Fibroblast of lung (primary cell): Measurements from ENCODE around the gene ABCA2.

Experiments used
- EZH2 ChIP-seq: IDR thresholded peaks from 2 replicates; pipeline ENCODE4 v1.5.1; 2012; ENCODE audit warnings: low read length, control low read depth, mild to moderate bottlenecking; ENCODE audit errors: missing control alignments
- TF ChIP-seq, protein P1 (sequence below), 2 donors: IDR thresholded peaks in 1 of 2; conservative IDR thresholded peaks in 1 of 2; 1 replicate in 1 of 2; 2 replicates in 1 of 2; pipeline ENCODE4 v1.5.1; 2011 to 2012; ENCODE audit warnings: low read length in 2 of 2, control low read depth in 1 of 2, inconsistent platforms in 1 of 2, low read depth in 1 of 2, mild to moderate bottlenecking in 1 of 2

DNA sequence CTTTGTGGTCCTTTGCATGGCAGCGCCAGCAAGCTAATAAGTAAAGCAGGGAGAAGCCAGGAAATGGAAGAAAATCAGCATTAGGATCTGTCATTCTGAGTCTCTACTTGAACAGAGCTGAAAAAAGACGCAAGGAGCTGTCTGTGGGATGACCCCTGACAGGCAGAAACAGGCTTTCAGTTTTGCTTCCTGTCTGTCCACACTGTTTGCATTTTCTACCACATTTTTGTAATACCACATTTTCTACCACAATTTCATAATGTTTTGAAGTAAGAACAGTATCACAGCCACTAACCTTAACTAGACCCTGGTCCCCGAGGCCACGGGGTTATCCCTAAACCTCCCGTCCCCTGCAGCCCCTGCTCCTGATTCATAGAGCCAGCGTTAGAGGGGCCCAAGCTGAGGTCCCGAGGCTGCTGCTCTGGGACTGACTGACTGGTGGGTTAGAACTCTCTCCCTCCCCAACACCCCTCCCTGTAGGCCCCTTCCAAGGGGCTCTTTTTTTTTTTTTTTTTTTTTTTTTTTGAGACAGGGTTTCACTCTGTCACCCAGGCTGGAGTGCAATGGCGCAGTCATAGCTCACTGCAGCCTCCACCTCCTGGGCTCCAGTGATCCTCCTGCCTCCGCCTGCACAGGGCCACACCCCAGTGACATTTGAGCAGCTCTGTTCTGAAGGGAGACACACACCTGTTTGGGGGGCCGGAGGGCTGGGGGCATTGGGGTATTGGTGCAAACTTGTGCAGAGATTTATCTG, 27.7 kb downstream of the ABCA2 start:
- TF ChIP-seq, protein P1, sequence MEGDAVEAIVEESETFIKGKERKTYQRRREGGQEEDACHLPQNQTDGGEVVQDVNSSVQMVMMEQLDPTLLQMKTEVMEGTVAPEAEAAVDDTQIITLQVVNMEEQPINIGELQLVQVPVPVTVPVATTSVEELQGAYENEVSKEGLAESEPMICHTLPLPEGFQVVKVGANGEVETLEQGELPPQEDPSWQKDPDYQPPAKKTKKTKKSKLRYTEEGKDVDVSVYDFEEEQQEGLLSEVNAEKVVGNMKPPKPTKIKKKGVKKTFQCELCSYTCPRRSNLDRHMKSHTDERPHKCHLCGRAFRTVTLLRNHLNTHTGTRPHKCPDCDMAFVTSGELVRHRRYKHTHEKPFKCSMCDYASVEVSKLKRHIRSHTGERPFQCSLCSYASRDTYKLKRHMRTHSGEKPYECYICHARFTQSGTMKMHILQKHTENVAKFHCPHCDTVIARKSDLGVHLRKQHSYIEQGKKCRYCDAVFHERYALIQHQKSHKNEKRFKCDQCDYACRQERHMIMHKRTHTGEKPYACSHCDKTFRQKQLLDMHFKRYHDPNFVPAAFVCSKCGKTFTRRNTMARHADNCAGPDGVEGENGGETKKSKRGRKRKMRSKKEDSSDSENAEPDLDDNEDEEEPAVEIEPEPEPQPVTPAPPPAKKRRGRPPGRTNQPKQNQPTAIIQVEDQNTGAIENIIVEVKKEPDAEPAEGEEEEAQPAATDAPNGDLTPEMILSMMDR (conservative IDR thresholded peaks at IDR 0.05 in 1 of 2, IDR thresholded peaks at IDR 0.05 in 1 of 2; ENCODE audit: low read depth in 1 of 2, low read length in 2 of 2), result no peak
- TF ChIP-seq EZH2, result no peak
